GM19351 (cell line): Measurements from ENCODE around the gene HTR2C.
"Not testable (repeated sequence)": the region's sequence is repeated elsewhere in the genome, so short reads cannot be mapped to it uniquely, and the experiment has no call there.

Source experiments
- ATAC-seq: cut with Tn5 transposase; IDR thresholded peaks from one replicate; pipeline ENCODE4 v1.9.1; 2021; ENCODE audit warnings: mild to moderate bottlenecking, moderate library complexity; ENCODE audit not compliant: unreplicated experiment

The HTR2C gene

GRCh38 chrX:114583646-114584374 lies at the start of gene HTR2C:
HTR2C (plus strand) TSS chrX:114584086; CDS start chrX:114726937, 142,851 bp downstream.
- ATAC-seq = no peak

- ATAC-seq = no peak
These were observed 3.5 kb upstream of the HTR2C start for GRCh38 chrX:114580336-114580735.

GRCh38 chrX:114581528-114582263 lies 2.2 kb upstream of the HTR2C start:
- no peak for ATAC-seq

- no peak for ATAC-seq
These were observed 1.6 kb upstream of the HTR2C start for GRCh38 chrX:114582264-114582632.

GRCh38 chrX:114582698-114583395 lies 1.0 kb upstream of the HTR2C start:
- ATAC-seq = no peak

- ATAC-seq = no peak
These were observed 573 bp downstream of the HTR2C start for GRCh38 chrX:114584375-114584943.

GRCh38 chrX:114584983-114585842 lies 1.3 kb downstream of the HTR2C start:
- ATAC-seq = no peak

- ATAC-seq = no peak
These were observed 7.2 kb downstream of the HTR2C start for GRCh38 chrX:114591121-114591520.

- ATAC-seq = no peak
These were observed 15.4 kb downstream of the HTR2C start for GRCh38 chrX:114599305-114599704.

GRCh38 chrX:114599911-114600310 lies 16.0 kb downstream of the HTR2C start:
- ATAC-seq = no peak

GRCh38 chrX:114606619-114607018 lies 22.7 kb downstream of the HTR2C start:
- ATAC-seq = not testable (repeated sequence)

- peak; percentile 95 for ATAC-seq
These were observed 27.2 kb downstream of the HTR2C start for GRCh38 chrX:114611018-114611619.

- ATAC-seq = no peak
These were observed 31.9 kb downstream of the HTR2C start for GRCh38 chrX:114615765-114616164.

- ATAC-seq = peak; percentile 93
These were observed 36.0 kb downstream of the HTR2C start for GRCh38 chrX:114619874-114620273.

- peak; percentile 54 for ATAC-seq
These were observed 42.4 kb downstream of the HTR2C start for GRCh38 chrX:114626323-114626722.

- ATAC-seq = no peak
These were observed 52.1 kb downstream of the HTR2C start for GRCh38 chrX:114635986-114636385.

GRCh38 chrX:114650351-114650750 lies 66.5 kb downstream of the HTR2C start:
- no peak for ATAC-seq

- no peak for ATAC-seq
These were observed 91.5 kb downstream of the HTR2C start for GRCh38 chrX:114675365-114675764.

GRCh38 chrX:114700533-114700932 lies 116.6 kb downstream of the HTR2C start:
- ATAC-seq = not testable (repeated sequence)

- no peak for ATAC-seq
These were observed 125.5 kb downstream of the HTR2C start for GRCh38 chrX:114709406-114709805.
